WERI-Rb-1 (cell line): Measurements from ENCODE around the gene DPY19L2.
"Not testable (repeated sequence)": the region's sequence is repeated elsewhere in the genome, so short reads cannot be mapped to it uniquely, and the experiment has no call there.

ENCODE experiments used
- DNase-seq: peaks from one replicate; pipeline ENCODE4 v3.0.0-alpha.2; 2020
- H3K27ac ChIP-seq: fragments of 250-450 bp; sonication (Bioruptor Pico); 2 replicates; pipeline ENCODE4 v1.5.1; 2020; ENCODE audit warnings: mild to moderate bottlenecking, moderate library complexity
- H3K27me3 ChIP-seq: fragments of 250-450 bp; sonication (Bioruptor Pico); 2 replicates; pipeline ENCODE4 v1.5.1; 2021; ENCODE audit warnings: mild to moderate bottlenecking, low read depth, moderate library complexity; ENCODE audit not compliant: insufficient read depth, severe bottlenecking
- H3K36me3 ChIP-seq: fragments of 250-450 bp; sonication (Bioruptor Pico); 2 replicates; pipeline ENCODE4 v1.5.1; 2020; ENCODE audit warnings: mild to moderate bottlenecking, moderate library complexity
- H3K4me3 ChIP-seq: 2 replicates; pipeline ENCODE4 v1.5.1; 2011; ENCODE audit warnings: low read depth, mild to moderate bottlenecking, control low read depth, low read length
- H3K9me3 ChIP-seq: fragments of 250-450 bp; sonication (Bioruptor Pico); 2 replicates; pipeline ENCODE4 v1.5.1; 2021; ENCODE audit warnings: mild to moderate bottlenecking, moderate library complexity; ENCODE audit not compliant: severe bottlenecking

Gene DPY19L2

DNA sequence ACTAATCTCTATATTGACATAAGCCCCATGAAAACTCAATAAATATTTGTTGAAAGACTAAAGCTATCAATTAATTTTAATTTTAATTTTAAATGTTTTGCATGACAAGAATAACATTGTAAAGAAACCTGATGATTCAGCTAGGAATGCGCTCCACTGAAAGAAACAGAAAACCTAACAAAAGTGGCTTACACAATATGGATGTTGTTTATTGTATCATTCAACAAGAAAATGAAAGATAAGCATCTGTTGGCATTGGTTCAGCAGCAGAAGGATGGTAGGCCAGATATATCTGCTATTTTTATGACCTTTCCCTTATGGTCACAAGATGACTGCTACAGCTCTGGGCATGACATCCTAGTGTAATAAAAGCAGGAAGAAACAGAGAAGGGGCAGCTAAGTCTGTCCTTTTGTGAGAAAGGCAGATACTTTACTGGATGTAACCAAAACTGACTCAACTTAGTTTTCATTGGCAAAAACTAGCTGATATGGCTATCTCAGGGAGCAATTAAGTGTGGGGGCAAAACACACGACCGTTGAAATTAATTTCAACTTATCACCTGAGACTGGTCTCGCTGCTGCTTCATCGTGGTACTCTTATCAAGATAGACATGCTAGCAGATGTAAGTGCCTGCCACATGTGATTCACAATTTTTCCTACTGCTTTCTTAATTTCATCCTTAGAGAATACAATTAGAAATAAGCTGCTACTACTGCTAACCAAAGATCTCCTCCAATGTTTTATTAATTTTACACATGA, 24.7 kb downstream of the DPY19L2 start:
- DNase-seq, H3K4me3 ChIP-seq, H3K27me3 ChIP-seq, H3K27ac ChIP-seq, H3K36me3 ChIP-seq, H3K9me3 ChIP-seq: not testable (repeated sequence)

DNA sequence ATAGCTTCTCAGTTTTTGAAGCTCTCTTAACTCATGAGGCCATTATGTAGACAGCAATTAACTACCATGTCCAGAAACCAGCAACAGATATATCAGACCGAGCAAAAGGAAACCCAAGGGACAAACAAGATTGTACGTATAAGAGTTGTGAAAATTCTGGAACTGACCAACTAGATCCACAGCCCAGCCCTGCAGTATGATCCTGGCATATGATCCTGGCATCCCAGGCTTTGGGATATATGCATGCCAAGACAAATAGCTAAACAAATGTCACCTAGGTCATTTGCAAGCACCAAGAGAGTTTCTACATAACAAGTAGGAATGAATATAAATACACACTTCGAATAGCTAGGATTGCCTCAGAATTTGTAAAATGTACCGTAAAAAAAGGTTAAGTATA, 44.0 kb downstream of the DPY19L2 start:
- not testable (repeated sequence) for H3K27me3 ChIP-seq, H3K27ac ChIP-seq, H3K9me3 ChIP-seq, H3K4me3 ChIP-seq, DNase-seq, H3K36me3 ChIP-seq

DNA sequence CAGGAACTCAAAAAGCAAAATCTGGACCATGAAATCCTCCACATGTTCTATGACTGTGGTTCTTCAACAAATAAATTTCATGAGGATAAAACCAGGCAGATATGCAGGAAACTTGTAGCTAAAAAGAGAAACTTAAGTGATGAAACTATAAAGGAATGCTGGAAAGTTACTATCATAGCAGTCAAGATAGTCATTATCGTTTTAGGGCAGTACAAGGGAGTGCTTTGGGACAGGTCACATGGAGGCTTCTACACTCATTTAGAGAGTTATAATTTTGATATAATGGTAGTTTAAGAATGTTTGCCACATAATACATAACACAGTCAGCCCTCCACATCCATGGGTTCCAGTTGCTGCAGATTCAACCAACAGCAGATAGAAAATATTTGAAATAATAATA, 52.7 kb downstream of the DPY19L2 start:
- DNase-seq, H3K36me3 ChIP-seq, H3K27me3 ChIP-seq, H3K27ac ChIP-seq, H3K4me3 ChIP-seq, H3K9me3 ChIP-seq: not testable (repeated sequence)

DNA sequence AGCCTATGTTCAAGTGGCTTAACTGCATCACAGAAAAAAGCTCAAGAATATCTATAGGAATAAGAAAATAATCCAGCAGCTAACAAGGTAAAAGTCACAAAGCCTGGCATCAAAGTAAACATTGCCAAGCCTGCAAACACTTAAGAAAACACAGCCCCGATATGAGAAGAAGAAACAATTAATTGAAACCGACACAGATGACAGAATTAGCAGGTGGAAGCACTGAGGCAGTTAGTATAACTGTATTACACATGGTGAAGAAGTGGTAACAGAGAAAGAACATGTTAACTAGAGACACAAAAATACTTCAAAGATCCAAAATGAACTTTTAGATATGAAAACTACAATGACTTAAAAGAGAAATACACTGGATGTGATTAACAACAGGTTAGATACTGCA, 57.0 kb downstream of the DPY19L2 start:
- H3K4me3 ChIP-seq, DNase-seq: not testable (repeated sequence)

DNA sequence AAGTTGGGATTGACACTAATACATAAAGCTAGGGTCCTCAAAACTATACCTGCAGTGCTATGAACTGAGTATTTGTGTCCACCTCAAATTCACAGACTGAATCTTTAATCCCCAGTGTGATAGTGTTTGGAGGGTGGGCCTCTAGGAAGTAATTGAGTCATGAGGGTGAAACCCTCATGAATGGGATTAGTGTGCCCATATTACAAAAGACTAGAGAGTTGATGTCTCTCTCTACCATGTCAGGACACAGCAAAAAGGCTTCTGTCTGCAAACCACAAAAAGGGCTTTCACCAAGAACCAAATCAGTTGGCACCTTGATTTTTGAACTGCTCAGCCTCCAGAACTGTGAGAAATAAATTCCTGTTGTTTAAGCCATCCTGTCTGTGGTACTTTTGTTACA, 59.0 kb downstream of the DPY19L2 start:
- not testable (repeated sequence) for H3K4me3 ChIP-seq, H3K36me3 ChIP-seq, H3K9me3 ChIP-seq, DNase-seq, H3K27ac ChIP-seq, H3K27me3 ChIP-seq

More for the DNA sequence above, 57.0 kb downstream of the DPY19L2 start:
- H3K27ac ChIP-seq, H3K27me3 ChIP-seq, H3K9me3 ChIP-seq, H3K36me3 ChIP-seq: not testable (repeated sequence)

DNA sequence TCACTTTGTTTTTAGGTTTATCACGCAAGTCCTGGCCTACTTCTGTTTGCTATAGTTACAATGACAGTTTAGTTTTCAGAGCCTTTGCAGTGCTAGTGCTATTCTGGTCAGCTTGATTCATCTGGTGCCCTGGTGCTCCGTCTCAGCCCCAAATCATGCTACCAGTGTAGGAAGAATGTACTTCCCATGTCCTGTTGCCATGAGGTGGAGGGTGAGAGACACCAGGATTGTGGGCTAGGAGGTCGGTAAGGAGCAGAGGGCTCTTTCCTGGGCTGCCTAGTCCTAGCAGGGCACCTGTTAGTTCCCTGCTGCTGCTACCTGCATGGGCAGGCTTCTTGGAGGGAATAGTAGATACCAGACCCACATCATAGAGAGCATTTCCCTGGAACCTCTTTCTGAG, 63.3 kb downstream of the DPY19L2 start:
- H3K36me3 ChIP-seq, H3K27ac ChIP-seq, H3K27me3 ChIP-seq: not testable (repeated sequence)

DNA sequence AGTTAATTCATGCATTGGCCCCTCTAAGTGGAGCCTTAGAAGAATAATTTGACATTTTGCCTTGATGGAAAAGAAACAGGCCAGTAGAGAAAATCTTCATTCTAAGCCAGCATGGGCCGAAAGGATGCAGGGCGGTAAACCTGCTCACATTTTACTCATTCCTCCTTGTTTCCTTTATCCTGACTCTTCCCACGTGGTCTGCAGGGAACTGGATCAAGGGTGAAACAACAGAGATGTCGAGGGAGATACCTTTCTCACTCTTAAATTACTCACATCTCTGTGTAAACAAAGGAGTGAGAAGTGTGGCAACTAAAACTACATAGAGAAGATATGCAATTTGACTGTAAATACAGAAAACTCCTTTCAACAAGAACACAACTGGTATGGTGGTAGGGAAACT, 73.5 kb downstream of the DPY19L2 start:
- not testable (repeated sequence) for H3K9me3 ChIP-seq, H3K4me3 ChIP-seq, H3K27me3 ChIP-seq, DNase-seq, H3K36me3 ChIP-seq, H3K27ac ChIP-seq

More for the DNA sequence above, 63.3 kb downstream of the DPY19L2 start:
- not testable (repeated sequence) for DNase-seq, H3K9me3 ChIP-seq, H3K4me3 ChIP-seq

DNA sequence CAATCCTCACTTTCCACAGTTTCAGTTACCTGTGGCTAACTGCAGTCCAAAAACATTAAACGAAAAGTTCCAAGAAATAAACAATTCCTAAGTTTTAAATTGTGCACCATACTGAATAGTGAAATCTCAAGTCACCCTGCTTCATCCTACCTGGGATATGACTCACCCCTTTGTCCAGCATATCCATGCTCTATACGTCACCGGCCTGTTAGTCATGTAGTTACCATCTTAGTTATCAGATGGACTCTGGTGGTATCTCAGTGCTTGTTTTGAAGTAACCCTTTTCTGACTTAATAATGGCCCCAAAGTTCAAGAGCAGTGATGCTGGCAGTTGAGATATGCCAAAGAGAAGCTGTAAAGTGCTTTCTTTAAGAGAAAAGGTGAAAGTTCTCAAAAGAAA, 83.9 kb downstream of the DPY19L2 start:
- DNase-seq, H3K36me3 ChIP-seq, H3K27me3 ChIP-seq: not testable (repeated sequence)

DNA sequence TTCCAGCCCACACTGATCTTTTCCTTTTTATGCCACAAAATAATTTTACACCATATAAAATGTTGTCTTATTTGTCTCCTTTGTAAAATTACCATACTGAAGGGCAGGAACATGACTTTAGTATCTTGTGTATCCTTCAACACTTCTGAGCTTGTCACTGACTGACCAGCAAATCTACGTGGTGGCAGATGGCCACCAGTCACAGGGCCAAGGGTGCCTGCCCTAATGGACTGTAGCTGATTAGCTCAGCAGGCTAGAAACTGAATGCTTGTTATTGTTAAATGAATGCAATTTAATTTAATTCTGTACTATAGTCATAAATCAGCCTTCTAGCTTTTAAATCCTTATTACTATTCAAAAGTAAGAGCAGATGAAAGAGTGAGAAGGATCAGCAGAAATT, 85.0 kb downstream of the DPY19L2 start:
- H3K27me3 ChIP-seq, result not testable (repeated sequence)
- DNase-seq, result peak; percentile 83

More for the DNA sequence above, 83.9 kb downstream of the DPY19L2 start:
- not testable (repeated sequence) for H3K27ac ChIP-seq, H3K4me3 ChIP-seq, H3K9me3 ChIP-seq

DNA sequence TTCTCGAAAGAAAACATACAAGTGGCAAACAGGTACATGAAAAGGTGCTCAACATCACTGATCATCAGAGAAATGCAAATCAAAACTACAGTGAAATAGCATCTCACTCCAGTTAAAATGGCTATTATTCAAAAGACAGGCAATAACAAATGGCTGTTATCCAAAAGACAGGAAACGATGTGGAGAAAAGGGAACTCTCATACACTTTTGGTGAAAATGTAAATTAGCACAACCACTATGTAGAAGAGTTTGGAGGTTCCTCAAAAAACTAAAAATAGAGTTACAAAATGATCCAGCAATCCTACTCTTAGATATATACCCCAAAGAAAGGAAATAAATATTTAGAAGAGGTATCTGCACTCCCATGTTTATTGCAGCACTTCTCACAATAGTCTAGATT, 90.7 kb downstream of the DPY19L2 start:
- not testable (repeated sequence) for H3K4me3 ChIP-seq, H3K9me3 ChIP-seq, H3K27me3 ChIP-seq, H3K36me3 ChIP-seq, DNase-seq, H3K27ac ChIP-seq

More for the DNA sequence above, 85.0 kb downstream of the DPY19L2 start:
- not testable (repeated sequence) for H3K9me3 ChIP-seq, H3K4me3 ChIP-seq, H3K36me3 ChIP-seq, H3K27ac ChIP-seq

DNA sequence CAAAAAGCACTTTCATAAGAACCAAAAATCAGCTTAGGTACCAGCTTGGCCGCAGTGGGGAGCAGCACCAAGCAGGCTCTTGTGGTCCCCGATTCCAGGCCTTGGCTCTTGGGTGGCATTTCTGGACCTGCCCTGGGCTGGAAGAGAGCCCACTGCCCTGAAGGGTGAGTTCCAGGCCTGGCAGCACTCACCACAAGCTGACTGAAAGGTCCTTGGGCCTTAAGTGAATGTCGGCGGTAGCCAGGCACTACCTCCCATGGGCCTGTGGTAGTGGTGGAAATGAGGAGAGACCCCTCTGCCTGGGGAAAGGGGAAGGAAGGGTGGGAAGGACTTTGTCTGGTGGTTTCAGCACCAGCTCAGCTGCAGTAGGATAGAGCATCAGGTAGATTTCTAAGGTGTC, 96.3 kb downstream of the DPY19L2 start:
- H3K4me3 ChIP-seq, result not testable (repeated sequence)

DNA sequence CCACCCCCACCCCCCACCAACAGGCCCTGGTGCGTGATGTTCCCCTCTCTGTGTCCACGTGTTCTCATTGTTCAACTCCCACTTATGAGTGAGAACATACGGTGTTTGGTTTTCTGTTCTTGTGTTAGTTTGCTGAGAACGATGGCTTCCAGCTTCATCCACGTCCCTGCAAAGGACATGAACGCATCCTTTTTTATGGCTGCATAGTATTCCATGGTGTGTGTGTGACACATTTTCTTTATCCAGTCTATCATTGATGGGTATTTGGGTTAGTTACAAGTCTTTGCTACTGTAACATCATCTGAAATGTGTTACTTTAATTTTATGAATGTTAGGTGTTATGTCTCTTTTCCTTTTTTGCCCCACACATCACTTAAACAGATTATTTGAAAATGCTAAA, 109.8 kb downstream of the DPY19L2 start:
- not testable (repeated sequence) for H3K27me3 ChIP-seq, H3K27ac ChIP-seq, DNase-seq, H3K36me3 ChIP-seq, H3K4me3 ChIP-seq, H3K9me3 ChIP-seq

More for the DNA sequence above, 96.3 kb downstream of the DPY19L2 start:
- not testable (repeated sequence) for H3K27ac ChIP-seq, DNase-seq, H3K9me3 ChIP-seq, H3K27me3 ChIP-seq, H3K36me3 ChIP-seq

DNA sequence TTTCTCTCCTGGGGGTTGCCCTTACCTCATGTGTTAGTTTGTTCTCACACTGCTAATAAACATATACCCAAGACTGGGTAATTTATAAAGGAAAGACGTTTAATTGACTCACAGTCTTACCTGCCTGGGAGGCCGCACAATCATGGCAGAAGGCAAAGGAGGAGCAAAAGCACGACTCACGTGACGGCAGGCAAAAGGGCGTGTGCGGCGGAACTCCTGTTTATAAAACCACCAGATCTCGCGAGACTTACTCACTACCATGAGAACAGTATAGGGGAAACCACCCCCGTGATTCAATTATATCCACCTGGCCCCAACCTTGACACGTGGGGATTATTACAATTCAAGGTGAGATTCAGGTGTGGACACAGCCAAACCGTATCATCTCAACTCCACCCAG, 116.9 kb downstream of the DPY19L2 start:
- not testable (repeated sequence) for H3K36me3 ChIP-seq, H3K27me3 ChIP-seq, H3K9me3 ChIP-seq, DNase-seq, H3K4me3 ChIP-seq, H3K27ac ChIP-seq

DNA sequence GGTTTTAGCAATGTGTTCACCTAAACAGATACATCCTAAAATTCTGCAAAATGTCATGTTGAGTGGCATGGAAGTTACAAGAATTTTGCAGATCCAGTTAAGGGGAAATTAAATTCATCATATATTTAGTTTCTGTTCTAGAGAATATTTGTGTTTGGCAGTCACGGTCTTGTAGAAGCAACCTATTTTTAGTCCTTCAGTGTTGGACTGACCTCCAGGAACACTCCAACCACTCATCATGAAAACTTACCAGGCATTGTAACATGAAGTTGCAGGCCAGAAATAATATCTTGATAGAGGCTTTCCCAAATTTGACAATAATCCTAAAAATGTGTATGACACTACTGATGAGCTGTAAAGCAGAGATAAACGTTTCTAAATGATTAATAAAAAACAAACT, 119.3 kb downstream of the DPY19L2 start:
- not testable (repeated sequence) for H3K4me3 ChIP-seq, DNase-seq, H3K27ac ChIP-seq, H3K9me3 ChIP-seq, H3K27me3 ChIP-seq, H3K36me3 ChIP-seq

DNA sequence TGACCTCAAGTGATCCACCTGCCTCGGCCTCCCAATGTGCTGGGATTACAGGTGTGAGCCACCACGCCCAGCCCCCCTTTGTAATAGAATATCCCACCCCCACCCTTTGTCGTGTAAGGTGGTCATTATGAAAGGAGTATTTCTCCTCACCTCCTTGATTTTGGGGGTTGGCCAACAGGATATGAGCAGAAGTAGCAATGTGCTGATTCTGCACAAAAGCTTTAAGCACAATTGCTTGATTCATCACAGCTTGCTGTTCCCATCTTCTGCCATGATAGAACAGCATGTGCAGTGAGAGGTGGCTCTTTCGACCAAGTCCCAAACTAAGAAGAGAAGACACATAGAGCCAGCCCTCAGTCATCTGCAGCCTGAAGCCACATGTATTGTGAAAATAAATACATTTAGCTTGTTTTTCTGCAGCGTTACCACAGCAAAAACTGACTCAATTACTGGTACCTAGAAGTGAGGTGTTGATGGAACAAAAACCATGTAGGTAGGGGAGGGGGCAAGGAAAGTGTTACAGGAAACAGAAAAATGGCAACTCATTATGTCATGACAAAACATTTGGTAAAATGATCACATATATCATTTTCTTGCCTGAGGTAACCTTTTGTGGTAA, 122.9 kb downstream of the DPY19L2 start:
- H3K27ac ChIP-seq, H3K4me3 ChIP-seq, H3K27me3 ChIP-seq, H3K9me3 ChIP-seq, H3K36me3 ChIP-seq, DNase-seq: not testable (repeated sequence)
